OCI-LY7 (cell line): ENCODE results near the gene ZDHHC3. TPM values are rescaled to one million over a fixed set of nuclear protein-coding genes. Genes with fewer than 3 reads are reported as not detected.

ENCODE experiments used
- BruUV-seq: library from RNA; stranded (reverse); fragments of 400-500 nt; replicated peaks from 2 replicates; lab custom pipeline; 2021; lab: Mats Ljungman, UMichigan
- CTCF ChIA-PET: fragments of 300-600 bp; sonication (Branson Sonifier 250); formaldehyde crosslinking; loops from one replicate; lab custom pipeline; 2022; ENCODE audit warnings: antibody characterized with exemption; ENCODE audit not compliant: unreplicated experiment; lab: Charles Lee
- POLR2A ChIA-PET: fragments of 300-600 bp; sonication (Branson Sonifier 250); formaldehyde crosslinking; loops from one replicate; lab custom pipeline; 2022; ENCODE audit warnings: antibody characterized with exemption; lab: Charles Lee
- DNase-seq: peaks from one replicate; pipeline ENCODE4 v3.0.0-alpha.2; 2015; ENCODE audit warnings: low spot score
- H2AFZ ChIP-seq: fragments of 200-600 bp; sonication (generic), shearing (Covaris generic); 2 replicates; pipeline ENCODE4 v1.6.1; 2014; ENCODE audit warnings: mild to moderate bottlenecking, antibody characterized with exemption, low read length, moderate library complexity
- H3K27ac ChIP-seq: fragments of 200-600 bp; sonication (generic); 2 replicates; pipeline ENCODE4 v1.5.1; 2014; ENCODE audit warnings: mixed run types, low read depth, mild to moderate bottlenecking, moderate library complexity, low read length, inconsistent platforms; ENCODE audit not compliant: poor library complexity, severe bottlenecking
- H3K36me3 ChIP-seq: fragments of 200-600 bp; sonication (generic); 2 replicates; pipeline ENCODE4 v1.6.1; 2014; ENCODE audit warnings: mild to moderate bottlenecking, antibody characterized with exemption, low read length, moderate library complexity, mixed read lengths; ENCODE audit not compliant: insufficient read depth
- H3K4me1 ChIP-seq: fragments of 200-600 bp; sonication (generic); 2 replicates; pipeline ENCODE4 v1.5.1; 2014; ENCODE audit warnings: mild to moderate bottlenecking, low read length; ENCODE audit not compliant: insufficient read depth, poor library complexity, severe bottlenecking
- H3K4me2 ChIP-seq: fragments of 200-600 bp; sonication (generic); 2 replicates; pipeline ENCODE4 v1.6.1; 2014; ENCODE audit warnings: mild to moderate bottlenecking, low read length
- H3K4me3 ChIP-seq: fragments of 200-600 bp; sonication (generic); 2 replicates; pipeline ENCODE4 v1.5.1; 2014; ENCODE audit warnings: mild to moderate bottlenecking, low read depth, low read length; ENCODE audit not compliant: poor library complexity, severe bottlenecking
- H3K79me2 ChIP-seq: fragments of 200-600 bp; sonication (generic); 2 replicates; pipeline ENCODE4 v1.6.1; 2016; ENCODE audit warnings: low read depth, mild to moderate bottlenecking, low read length, moderate library complexity, mixed read lengths; ENCODE audit not compliant: insufficient read depth
- H3K9me2 ChIP-seq: fragments of 200-600 bp; sonication (generic); 2 replicates; pipeline ENCODE4 v1.6.1; 2016; ENCODE audit warnings: mild to moderate bottlenecking, low read length, mixed read lengths; ENCODE audit not compliant: insufficient read depth
- H3K9me3 ChIP-seq: fragments of 200-600 bp; sonication (generic); 2 replicates; pipeline ENCODE4 v1.6.1; 2014; ENCODE audit warnings: mild to moderate bottlenecking, mixed run types, low read length, mixed read lengths
- H4K20me1 ChIP-seq: fragments of 200-600 bp; sonication (generic); 2 replicates; pipeline ENCODE4 v1.6.1; 2014; ENCODE audit warnings: mild to moderate bottlenecking, antibody characterized with exemption, low read length, moderate library complexity, mixed read lengths; ENCODE audit not compliant: insufficient read depth
- CTCF ChIP-seq: fragments of 200-600 bp; sonication (generic); conservative IDR thresholded peaks from 2 replicates; pipeline ENCODE4 v1.5.1; 2014; ENCODE audit warnings: mild to moderate bottlenecking, antibody characterized with exemption, low read length, moderate library complexity, mixed read lengths
- EZH2phosphoT487 ChIP-seq: fragments of 200-600 bp; sonication (generic); IDR thresholded peaks from 2 replicates; pipeline ENCODE4 v1.6.1; 2018; ENCODE audit warnings: low read depth, borderline replicate concordance, mild to moderate bottlenecking, mixed run types, antibody characterized with exemption, low read length, moderate library complexity, mixed read lengths
- intact Hi-C: fragments of 100-400 bp; cut with micrococcal nuclease; formaldehyde crosslinking; loops from one replicate; pipeline ENCODE4 v1.10.0; 2022; ENCODE audit not compliant: unreplicated experiment
- total RNA-seq, 2 experiments: library from RNA; depleted of rRNA in 1 of 2; stranded (reverse); fragments of >200 nt in 1 of 2; shearing (Covaris generic) in 1 of 2; gene quantifications; 2 replicates each; pipeline ENCODE4 v1.2.3, GENCODE V29; 2014 to 2022

The ZDHHC3 gene
- total RNA-seq, 2 experiments from 2014 or later: 53.1 to 53.6 TPM

- no TSS peak for BruUV-seq
- Histone ChIP-seq H3K4me1 (no peaks in the 10 kb centered on the region), H3K4me2 (no peak overlapping the region), H3K4me3 (no peak overlapping the region), H3K9me3 (no peaks in the 10 kb centered on the region), H3K79me2 (no peaks in the 10 kb centered on the region), H3K36me3 (no peaks in the 10 kb centered on the region), H3K27ac (no peak overlapping the region), H3K9me2 (no peaks in the 10 kb centered on the region), H2AFZ (no peak overlapping the region), H4K20me1 (no peaks in the 10 kb centered on the region)
- TF ChIP-seq CTCF: no peak
- TF ChIP-seq EZH2phosphoT487: no peak
- intact Hi-C loops: no loop called here
- POLR2A ChIA-PET: no interaction called here
- DNase-seq: no peak
- CTCF ChIA-PET: no interaction called here
Observed at GRCh38 chr3:44899683-44900367, 76.1 kb downstream of the ZDHHC3 start.

- ChIA-PET CTCF (no interaction called here), POLR2A (interaction anchor here (0.6 kb wide), 1 partner anchor 110 kb away, joined by 6 read pairs; no protein-coding TSS in a partner anchor)
- H3K36me3 ChIP-seq: no peaks in the 10 kb centered on the region
- H3K9me3 ChIP-seq: no peaks in the 10 kb centered on the region
- no peaks in the 10 kb centered on the region for H3K79me2 ChIP-seq
- no peak for DNase-seq
- no peaks in the 10 kb centered on the region for H4K20me1 ChIP-seq
- no TSS peak for BruUV-seq
- no peak overlapping the region for H3K27ac ChIP-seq
- H2AFZ ChIP-seq: no peak overlapping the region
- H3K4me3 ChIP-seq: no peak overlapping the region
- intact Hi-C loops: no loop called here
- no peaks in the 10 kb centered on the region for H3K4me1 ChIP-seq
- no peak overlapping the region for H3K4me2 ChIP-seq
- no peak for TF ChIP-seq CTCF
- no peak for TF ChIP-seq EZH2phosphoT487
- no peaks in the 10 kb centered on the region for H3K9me2 ChIP-seq
Observed at GRCh38 chr3:44896440-44896839, 79.5 kb downstream of the ZDHHC3 start.

- H3K4me1 ChIP-seq: no peaks in the 10 kb centered on the region
- H3K36me3 ChIP-seq: no peaks in the 10 kb centered on the region
- no peaks in the 10 kb centered on the region for H3K9me3 ChIP-seq
- no peak for DNase-seq
- H4K20me1 ChIP-seq: no peaks in the 10 kb centered on the region
- no peak overlapping the region for H3K4me2 ChIP-seq
- no peak overlapping the region for H3K27ac ChIP-seq
- TF ChIP-seq EZH2phosphoT487 (no peak), CTCF (no peak)
- no TSS peak for BruUV-seq
- POLR2A ChIA-PET: interaction anchor here (0.7 kb wide), 1 partner anchor 1483 kb away, joined by 3 read pairs; no protein-coding TSS in a partner anchor
- CTCF ChIA-PET: no interaction called here
- H3K79me2 ChIP-seq: no peaks in the 10 kb centered on the region
- no peaks in the 10 kb centered on the region for H3K9me2 ChIP-seq
- intact Hi-C loops: no loop called here
- no peak overlapping the region for H2AFZ ChIP-seq
- no peak overlapping the region for H3K4me3 ChIP-seq
Observed at GRCh38 chr3:44894485-44894884, 81.5 kb downstream of the ZDHHC3 start.
